ENCODE results near the gene RCCD1. TPM values are rescaled to one million over a fixed set of nuclear protein-coding genes. Genes with fewer than 3 reads are reported as not detected.

The RCCD1 gene
- total RNA-seq, 1 experiment from 2014 or later, result 26.1 TPM

DNA sequence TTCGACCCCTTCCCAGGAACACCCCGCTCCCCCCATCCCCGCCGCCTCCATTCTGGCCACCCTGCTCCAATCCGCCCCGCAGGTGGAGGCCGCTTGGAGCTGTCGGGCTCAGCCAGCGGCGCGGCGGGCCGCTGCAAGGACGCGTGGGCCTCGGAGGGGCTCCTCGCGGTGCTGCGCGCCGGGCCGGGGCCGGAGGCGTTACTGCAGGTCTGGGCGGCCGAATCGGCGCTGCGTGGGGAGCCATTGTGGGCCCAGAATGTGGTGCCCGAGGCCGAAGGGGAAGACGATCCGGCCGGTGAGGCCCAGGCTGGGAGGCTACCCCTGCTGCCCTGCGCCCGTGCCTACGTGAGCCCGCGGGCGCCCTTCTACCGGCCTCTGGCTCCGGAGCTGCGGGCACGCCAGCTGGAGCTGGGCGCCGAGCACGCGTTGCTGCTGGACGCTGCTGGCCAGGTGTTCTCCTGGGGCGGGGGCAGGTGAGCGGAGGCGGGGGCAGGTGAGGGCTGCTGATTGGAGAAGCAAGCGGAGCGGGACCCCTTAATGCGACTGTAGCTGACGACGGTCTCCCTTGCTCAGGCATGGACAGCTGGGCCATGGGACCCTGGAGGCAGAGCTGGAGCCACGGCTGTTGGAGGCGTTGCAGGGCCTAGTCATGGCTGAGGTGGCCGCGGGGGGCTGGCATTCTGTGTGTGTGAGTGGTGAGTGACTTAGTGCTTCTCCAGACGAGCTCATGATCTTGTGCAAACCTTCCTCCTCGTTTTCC is 2.5 kb downstream of the RCCD1 start:
- Mint-ChIP-seq H3K27ac (no peak overlapping the region), H3K27me3 (ENCODE audit: low read depth) (no peaks in the 10 kb centered on the region), H3K4me3 (peak overlapping the region; percentile 74), H3K9me3 (no peaks in the 10 kb centered on the region), H3K4me1 (peaks cover 16% of the 10 kb centered on the region), H3K36me3 (peaks cover 33% of the 10 kb centered on the region)
- ChIA-PET CTCF (interaction anchor here (0.6 to 6.2 kb wide), 61 partner anchors 10 to 1382 kb away, joined by 3 to 264 read pairs (median 5); partner anchors contain the start of genes BLM, FES, HDDC3 and MAN2A2), POLR2A (interaction anchor here (0.7 to 2.1 kb wide), 10 partner anchors 9 to 240 kb away, joined by 3 to 10 read pairs (median 4); partner anchors contain the start of genes BLM, PRC1 and UNC45A)
- ATAC-seq (peak; percentile 6), DNase-seq (ENCODE audit: low spot score) (peak; percentile 61)
- TF ChIP-seq, protein P1, sequence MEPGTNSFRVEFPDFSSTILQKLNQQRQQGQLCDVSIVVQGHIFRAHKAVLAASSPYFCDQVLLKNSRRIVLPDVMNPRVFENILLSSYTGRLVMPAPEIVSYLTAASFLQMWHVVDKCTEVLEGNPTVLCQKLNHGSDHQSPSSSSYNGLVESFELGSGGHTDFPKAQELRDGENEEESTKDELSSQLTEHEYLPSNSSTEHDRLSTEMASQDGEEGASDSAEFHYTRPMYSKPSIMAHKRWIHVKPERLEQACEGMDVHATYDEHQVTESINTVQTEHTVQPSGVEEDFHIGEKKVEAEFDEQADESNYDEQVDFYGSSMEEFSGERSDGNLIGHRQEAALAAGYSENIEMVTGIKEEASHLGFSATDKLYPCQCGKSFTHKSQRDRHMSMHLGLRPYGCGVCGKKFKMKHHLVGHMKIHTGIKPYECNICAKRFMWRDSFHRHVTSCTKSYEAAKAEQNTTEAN (CRISPR knock-in tag; IDR thresholded peaks at IDR 0.05), result 0 out of 2 replicates have a peak, but pooled peaks have one; percentile 16
- TF ChIP-seq RORB (CRISPR knock-in tag; IDR thresholded peaks at IDR 0.05) (no peak), ZNF317 (CRISPR knock-in tag; IDR thresholded peaks at IDR 0.05; ENCODE audit: borderline replicate concordance, low read depth) (no peak), CBFB (CRISPR knock-in tag; IDR thresholded peaks at IDR 0.05; ENCODE audit: low read depth) (no peak), ZNF138 (CRISPR knock-in tag; conservative IDR thresholded peaks at IDR 0.05) (no peak), FOXK1 (CRISPR knock-in tag; IDR thresholded peaks at IDR 0.05) (peak; percentile 32; the same call in 1 of the 2 replicates), ATF1 (CRISPR knock-in tag; IDR thresholded peaks at IDR 0.05) (no peak), TCF7 (CRISPR knock-in tag; IDR thresholded peaks at IDR 0.05; ENCODE audit: low read depth) (0 out of 2 replicates have a peak, but pooled peaks have one; percentile 27), ZNF671 (CRISPR knock-in tag; IDR thresholded peaks at IDR 0.05) (no peak), MYBL2 (CRISPR knock-in tag; IDR thresholded peaks at IDR 0.05) (peak; percentile 51; the same call in 1 of the 2 replicates)
- TF ChIP-seq, protein P2, sequence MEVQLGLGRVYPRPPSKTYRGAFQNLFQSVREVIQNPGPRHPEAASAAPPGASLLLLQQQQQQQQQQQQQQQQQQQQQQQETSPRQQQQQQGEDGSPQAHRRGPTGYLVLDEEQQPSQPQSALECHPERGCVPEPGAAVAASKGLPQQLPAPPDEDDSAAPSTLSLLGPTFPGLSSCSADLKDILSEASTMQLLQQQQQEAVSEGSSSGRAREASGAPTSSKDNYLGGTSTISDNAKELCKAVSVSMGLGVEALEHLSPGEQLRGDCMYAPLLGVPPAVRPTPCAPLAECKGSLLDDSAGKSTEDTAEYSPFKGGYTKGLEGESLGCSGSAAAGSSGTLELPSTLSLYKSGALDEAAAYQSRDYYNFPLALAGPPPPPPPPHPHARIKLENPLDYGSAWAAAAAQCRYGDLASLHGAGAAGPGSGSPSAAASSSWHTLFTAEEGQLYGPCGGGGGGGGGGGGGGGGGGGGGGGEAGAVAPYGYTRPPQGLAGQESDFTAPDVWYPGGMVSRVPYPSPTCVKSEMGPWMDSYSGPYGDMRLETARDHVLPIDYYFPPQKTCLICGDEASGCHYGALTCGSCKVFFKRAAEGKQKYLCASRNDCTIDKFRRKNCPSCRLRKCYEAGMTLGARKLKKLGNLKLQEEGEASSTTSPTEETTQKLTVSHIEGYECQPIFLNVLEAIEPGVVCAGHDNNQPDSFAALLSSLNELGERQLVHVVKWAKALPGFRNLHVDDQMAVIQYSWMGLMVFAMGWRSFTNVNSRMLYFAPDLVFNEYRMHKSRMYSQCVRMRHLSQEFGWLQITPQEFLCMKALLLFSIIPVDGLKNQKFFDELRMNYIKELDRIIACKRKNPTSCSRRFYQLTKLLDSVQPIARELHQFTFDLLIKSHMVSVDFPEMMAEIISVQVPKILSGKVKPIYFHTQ (CRISPR knock-in tag; IDR thresholded peaks at IDR 0.05), result no peak
- TF ChIP-seq, protein P3, sequence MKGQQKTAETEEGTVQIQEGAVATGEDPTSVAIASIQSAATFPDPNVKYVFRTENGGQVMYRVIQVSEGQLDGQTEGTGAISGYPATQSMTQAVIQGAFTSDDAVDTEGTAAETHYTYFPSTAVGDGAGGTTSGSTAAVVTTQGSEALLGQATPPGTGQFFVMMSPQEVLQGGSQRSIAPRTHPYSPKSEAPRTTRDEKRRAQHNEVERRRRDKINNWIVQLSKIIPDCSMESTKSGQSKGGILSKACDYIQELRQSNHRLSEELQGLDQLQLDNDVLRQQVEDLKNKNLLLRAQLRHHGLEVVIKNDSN (CRISPR knock-in tag; IDR thresholded peaks at IDR 0.05), result 0 out of 2 replicates have a peak, but pooled peaks have one; percentile 36
- TF ChIP-seq, protein P4, sequence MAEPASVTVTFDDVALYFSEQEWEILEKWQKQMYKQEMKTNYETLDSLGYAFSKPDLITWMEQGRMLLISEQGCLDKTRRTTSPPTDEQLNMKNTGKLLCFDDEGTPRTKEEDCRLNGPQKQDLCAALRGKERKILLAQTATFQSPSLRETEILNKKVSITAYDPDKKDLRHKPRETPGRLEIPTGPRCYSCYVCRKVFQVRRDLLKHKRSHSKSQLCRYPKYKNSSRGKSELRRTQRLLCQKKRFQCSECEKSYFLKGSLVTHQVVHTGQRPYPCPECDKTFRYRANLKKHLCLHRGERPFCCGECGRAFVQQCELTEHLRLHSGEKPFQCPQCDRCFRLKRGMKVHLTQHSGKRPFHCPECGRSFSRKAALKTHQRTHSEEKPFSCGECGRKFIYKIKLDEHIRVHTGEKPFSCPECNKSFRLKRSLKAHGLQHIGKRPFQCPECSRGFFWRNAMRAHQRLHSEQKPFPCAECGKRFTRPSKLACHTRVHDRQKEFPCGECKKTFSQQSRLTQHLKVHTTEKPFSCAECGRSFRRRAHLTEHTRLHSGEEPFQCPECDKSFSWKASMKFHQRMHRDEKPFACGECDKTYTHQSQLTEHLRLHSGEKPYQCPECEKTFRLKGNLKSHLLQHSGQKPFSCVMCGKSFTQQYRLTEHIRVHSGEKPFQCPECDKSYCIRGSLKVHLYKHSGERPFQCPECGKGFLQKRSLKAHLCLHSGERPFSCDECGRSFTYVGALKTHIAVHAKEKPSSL (CRISPR knock-in tag; conservative IDR thresholded peaks at IDR 0.05), result no peak
- TF ChIP-seq, protein P5, sequence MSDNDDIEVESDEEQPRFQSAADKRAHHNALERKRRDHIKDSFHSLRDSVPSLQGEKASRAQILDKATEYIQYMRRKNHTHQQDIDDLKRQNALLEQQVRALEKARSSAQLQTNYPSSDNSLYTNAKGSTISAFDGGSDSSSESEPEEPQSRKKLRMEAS (CRISPR knock-in tag; IDR thresholded peaks at IDR 0.05), result 0 out of 2 replicates have a peak, but pooled peaks have one; percentile 46
- TF ChIP-seq, protein P6, sequence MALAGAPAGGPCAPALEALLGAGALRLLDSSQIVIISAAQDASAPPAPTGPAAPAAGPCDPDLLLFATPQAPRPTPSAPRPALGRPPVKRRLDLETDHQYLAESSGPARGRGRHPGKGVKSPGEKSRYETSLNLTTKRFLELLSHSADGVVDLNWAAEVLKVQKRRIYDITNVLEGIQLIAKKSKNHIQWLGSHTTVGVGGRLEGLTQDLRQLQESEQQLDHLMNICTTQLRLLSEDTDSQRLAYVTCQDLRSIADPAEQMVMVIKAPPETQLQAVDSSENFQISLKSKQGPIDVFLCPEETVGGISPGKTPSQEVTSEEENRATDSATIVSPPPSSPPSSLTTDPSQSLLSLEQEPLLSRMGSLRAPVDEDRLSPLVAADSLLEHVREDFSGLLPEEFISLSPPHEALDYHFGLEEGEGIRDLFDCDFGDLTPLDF (CRISPR knock-in tag; IDR thresholded peaks at IDR 0.05), result no peak
- TF ChIP-seq, protein P7, sequence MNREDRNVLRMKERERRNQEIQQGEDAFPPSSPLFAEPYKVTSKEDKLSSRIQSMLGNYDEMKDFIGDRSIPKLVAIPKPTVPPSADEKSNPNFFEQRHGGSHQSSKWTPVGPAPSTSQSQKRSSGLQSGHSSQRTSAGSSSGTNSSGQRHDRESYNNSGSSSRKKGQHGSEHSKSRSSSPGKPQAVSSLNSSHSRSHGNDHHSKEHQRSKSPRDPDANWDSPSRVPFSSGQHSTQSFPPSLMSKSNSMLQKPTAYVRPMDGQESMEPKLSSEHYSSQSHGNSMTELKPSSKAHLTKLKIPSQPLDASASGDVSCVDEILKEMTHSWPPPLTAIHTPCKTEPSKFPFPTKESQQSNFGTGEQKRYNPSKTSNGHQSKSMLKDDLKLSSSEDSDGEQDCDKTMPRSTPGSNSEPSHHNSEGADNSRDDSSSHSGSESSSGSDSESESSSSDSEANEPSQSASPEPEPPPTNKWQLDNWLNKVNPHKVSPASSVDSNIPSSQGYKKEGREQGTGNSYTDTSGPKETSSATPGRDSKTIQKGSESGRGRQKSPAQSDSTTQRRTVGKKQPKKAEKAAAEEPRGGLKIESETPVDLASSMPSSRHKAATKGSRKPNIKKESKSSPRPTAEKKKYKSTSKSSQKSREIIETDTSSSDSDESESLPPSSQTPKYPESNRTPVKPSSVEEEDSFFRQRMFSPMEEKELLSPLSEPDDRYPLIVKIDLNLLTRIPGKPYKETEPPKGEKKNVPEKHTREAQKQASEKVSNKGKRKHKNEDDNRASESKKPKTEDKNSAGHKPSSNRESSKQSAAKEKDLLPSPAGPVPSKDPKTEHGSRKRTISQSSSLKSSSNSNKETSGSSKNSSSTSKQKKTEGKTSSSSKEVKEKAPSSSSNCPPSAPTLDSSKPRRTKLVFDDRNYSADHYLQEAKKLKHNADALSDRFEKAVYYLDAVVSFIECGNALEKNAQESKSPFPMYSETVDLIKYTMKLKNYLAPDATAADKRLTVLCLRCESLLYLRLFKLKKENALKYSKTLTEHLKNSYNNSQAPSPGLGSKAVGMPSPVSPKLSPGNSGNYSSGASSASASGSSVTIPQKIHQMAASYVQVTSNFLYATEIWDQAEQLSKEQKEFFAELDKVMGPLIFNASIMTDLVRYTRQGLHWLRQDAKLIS (CRISPR knock-in tag; IDR thresholded peaks at IDR 0.05; ENCODE audit: borderline replicate concordance), result 0 out of 2 replicates have a peak, but pooled peaks have one; percentile 18
- TF ChIP-seq, protein P8, sequence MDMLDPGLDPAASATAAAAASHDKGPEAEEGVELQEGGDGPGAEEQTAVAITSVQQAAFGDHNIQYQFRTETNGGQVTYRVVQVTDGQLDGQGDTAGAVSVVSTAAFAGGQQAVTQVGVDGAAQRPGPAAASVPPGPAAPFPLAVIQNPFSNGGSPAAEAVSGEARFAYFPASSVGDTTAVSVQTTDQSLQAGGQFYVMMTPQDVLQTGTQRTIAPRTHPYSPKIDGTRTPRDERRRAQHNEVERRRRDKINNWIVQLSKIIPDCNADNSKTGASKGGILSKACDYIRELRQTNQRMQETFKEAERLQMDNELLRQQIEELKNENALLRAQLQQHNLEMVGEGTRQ (CRISPR knock-in tag; IDR thresholded peaks at IDR 0.05), result peak; percentile 15; the same call in 1 of the 2 replicates

All from WTC11 (cell line).